Measurements from ENCODE around the gene SLC25A31.

SLC25A31 gene

DNA sequence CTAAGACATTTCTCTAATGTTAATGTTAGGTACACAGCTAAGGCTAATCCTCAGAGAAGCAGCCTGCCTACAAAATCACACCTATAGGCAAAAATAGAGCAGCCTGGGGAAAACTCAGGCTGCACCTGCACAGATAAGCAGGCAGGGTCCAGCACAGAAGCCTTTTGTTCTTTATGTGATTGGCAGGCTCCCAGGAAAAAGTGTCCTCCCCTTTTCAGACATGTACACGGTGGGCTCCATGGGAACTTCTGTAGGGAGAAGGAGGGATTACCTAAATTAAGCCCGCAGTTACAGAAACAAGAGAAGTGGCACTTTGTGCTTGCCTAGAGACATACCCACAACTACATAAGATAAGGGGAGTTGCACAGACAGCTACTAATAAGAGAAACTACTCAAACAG, 47.9 kb downstream of the SLC25A31 start:
- DNase-seq: no peak

DNA sequence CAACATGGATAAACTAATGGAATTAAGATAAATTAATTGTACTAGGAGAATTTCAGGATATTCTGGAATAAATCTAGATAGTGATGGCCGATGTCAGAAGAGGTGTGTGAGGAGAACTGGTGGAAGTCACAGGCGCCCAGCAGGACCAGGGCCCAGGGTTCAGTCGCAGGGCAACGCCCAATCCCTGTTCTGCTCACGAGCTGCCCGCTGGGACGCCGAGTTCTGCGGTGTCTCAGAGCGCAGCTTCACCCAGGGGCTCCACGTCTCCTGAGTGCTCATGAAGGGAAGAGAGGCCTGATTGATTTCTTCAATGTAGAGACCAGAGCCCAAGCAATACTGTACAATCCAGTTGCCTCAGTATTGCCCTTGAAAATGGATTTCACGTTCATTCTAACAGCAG, 50.4 kb downstream of the SLC25A31 start:
- DNase-seq: no peak

DNA sequence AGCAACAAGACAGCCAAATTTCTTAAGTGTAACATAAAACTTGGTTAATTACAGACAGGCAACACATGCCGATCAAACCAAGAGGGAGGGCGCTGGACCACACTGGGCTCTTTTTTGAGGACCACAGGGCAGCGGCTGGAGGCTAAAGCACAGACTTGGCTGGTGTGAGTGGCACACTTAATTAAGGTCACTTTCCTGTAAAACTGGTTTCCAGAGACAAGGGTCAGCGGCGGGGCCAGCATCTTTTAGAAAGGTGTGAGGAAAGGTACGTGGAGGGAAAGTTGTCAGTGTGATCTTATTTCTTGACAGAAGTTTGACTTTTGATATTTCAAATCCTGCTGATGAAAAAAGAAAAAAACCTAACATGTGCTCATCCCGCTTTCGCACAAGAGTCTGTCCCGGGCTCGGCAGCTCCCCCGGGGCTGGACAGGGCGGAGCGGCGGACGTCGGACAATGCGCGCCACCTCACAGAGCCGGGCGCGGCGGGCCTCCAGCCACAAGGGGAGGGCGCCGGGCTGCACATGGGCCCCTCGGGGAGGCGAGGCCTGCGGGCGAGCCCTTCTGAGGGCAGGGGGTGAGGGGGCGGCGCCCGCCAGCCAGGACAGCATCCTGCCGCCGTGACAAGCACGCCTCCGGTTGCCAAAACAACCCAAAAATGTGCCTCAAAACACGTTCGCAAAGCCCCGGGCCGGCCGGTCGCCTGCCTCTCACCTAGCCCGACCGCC, 51.3 kb downstream of the SLC25A31 start:
- DNase-seq: peak in 1 of 5 experiments; percentile 40

DNA sequence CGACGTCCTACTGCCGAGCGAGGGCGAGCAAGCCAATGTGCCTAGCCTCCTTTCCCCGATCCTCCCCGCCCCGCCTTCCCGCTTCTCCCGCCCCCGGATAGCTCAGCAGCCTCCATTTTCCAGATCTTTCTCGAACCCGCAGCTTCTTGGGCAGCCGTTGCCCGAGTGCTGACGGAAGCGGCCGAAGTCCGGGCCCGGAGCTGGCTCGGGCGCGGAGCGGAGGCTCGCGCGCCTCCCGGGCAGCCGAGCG, 51.8 kb downstream of the SLC25A31 start:
- DNase-seq: no peak

DNA sequence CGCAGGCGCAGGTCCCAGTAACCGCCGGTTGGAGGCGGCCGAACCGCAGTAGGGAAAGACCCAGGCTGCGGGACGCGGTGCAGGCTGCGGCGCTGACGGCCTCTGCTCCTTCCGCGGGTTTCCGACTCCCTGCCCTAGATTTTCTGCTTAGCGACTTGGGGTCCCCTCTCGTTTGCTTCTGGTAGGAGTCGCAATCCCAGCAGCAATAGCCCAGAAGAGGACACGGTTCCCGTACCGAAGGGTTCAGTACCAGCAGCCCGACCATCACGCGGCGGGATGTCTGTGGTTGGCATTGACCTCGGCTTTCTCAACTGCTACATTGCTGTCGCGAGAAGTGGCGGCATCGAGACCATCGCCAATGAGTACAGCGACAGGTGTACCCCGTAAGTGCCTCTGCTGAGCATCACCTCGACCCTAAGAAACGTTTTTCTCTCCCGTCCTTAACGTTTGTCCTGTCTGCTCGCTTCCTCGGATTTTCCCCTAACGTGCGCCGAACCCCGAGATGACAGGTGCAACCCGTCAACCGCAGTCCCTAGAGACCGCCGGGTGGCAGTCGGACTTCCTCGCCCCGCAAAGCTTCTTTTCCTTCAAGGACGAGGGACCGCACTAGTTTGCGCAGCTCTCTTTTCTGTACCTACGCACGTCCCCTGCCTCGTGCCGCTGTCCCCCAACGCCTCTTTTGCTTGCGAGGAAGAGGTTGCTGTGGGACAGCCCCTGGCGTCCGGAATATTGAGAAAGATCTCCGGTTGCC, 52.2 kb downstream of the SLC25A31 start, which contains the start of gene HSPA4L:
HSPA4L (plus strand) TSS at position 48 of the 751 bp plus-strand sequence; CDS start at position 277, 229 bp downstream.
- peak in 4 of 5 experiments; percentile 3 to 66 (median 8) for DNase-seq

DNA sequence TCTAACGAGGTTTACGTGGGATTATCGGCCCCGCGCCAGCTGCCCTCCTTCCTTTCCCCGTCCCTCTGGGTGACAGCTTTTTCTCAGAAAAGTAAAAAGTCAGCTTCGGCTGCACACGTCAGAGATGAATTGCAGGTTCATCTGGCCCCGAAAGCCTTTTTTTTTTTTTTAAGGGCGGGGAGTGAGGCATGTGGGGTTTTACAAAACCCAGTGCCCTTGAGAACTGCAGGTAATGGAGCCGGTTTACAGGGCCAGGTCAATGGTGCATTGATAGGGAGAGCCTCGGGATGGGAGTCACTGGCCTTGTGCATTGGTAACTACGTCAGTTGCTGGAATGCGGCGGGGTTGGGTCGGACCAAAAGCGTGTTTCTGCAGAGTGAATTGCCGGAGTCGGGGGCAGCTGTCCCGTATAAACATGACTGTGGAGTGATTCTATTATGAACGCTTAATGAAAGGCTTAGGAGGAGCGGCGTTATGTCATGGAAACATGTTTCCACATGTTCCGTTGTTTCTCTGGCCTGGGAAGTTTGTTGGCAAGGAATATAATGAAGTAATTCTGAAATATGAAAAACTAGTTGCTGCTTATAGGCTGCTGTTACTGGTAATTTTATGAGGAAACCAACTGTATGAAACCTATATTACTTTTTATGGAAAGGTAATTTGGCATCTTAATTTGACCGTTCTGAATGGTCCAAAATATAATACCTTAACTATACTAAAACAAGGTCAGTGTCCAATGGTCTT, 53.0 kb downstream of the SLC25A31 start:
- DNase-seq: peak in 1 of 5 experiments; percentile 25

DNA sequence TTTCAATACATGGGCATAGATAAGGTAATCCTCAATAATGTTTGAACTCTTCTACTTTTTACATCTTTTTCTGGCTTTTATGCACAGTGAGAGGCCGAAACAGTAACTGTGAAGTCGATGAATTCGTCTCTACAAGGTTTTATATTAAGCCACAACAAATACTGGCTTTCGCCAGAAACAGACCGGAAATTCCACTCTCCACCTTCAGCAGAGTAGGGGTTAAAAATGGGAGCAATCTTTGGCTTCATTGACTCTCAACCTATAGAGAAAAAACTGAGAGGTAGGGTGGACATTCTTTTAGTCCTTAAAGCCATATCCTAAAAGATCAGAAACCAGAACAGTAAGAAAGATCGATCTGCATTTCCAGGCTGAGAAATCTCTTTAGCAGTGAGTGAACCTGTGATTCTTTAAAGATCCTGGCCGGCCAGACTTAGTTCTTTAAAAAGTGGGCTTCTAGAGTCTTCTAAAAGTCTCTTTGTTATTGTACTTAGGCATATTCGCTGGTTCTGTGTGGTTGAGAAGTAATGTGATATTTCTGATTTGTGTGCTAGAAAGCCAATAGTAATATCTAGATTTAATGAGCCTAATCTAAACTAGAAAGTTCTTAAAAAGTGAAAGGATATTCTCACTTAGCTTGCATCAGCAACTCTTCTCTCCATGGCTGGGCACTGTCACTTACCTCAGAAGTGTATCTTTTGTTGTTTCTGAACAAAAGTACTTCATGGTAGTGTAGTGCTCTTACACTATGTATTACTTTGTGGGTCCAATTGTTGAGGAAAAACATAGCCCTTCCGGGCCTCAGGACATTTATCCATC, 54.0 kb downstream of the SLC25A31 start:
- no peak for DNase-seq

DNA sequence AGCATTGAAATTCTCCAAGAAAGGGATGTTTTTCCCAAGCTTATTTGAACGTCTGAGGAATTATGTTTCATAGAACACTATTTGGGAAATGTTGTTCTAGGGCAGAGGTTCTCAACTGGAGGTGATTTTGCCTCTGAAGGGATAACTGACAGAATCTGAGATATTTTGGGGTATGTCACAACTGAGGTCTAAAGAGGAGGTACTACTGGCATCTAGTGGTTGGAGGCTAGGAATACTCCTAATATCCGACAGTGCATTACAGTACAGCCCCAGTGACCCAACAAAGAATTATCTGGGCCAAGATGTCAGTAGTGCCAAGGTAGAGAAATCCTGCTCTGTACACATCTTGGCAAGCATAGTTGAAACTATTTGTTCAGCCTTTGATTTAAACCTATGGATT, 58.3 kb downstream of the SLC25A31 start:
- DNase-seq: no peak

DNA sequence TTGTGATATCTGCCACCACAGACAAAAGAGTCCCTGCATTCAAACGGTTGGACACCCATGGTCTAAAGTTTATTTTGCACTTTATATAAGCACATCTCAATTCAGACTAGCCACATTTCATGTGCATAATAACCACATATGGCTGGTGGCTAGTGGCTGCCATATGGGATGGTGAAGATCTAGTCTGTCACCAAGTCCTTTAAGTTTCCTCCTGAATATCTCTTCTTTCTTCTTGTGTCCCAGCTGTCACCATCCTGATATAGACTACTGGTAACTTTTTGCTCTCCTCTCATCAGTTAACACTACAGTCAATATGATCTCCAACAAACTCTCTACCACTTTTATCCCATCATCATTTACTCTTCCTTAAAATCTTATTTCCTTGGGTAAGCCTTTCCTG, 61.2 kb downstream of the SLC25A31 start:
- no peak for DNase-seq

DNA sequence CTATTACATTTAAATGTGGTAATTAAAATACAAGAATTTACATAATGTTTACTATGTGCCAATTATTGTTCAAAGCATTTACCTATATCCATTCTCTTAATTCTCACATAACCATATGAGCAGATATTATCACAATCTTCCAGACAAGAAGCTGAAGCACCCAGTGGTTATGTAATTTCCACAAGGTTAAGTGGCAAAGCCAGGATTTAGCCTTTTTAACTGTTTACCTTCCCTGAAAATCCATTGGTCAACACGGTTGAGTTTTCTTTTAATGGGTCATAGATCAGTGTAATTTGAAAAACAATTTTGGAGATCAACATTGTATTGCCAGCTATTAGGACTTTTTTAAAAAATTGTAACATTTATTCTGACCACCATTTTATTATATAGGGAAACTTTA, 63.3 kb downstream of the SLC25A31 start:
- no peak for DNase-seq

DNA sequence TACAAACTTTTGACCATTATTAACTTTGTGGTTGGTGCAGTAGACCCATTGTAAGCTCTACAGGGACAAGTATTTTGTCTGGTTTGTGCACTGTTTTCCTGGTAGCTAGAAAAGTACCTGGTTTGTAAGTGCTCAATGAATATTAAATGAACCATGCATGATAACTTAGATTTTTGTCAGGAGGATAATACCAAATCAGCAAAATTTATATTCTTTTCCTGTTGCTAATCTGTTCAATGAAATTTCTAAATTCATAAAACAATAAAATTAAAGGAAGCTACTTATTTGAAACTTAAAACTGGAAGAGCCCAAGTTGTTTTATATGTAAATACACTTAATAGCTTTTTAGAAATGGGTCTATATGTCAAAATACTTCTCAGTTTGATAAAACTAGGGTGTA, 69.5 kb downstream of the SLC25A31 start:
- no peak for DNase-seq

DNA sequence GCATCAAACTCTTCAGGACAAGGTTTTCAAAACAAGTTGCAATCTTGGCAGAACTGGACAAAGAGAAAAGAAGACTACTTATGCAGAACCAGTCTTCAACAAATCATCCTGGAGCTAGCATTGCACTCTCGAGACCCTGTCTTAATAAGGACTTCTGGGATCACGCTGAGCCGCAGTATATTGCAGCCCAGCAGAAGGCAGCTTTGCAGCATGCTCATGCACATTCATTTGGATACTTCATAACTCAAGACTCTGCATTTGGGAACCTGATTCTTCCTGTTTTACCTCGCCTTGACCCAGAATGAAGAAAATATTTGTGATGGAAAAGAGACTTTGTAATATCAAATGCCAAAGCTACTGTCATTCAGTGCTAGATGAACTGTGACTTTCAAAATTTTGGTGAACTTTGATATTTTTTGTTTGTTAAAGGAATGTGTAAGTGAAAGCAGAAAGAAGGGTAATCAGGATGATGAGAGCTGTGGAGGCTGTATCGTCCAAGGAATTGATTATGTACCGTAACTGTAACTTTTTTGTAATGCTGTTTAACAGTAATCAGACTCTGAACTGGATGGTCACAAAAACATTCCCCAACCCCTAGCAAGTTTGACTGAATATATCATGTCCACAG, 79.1 kb downstream of the SLC25A31 start:
- DNase-seq: no peak

DNA sequence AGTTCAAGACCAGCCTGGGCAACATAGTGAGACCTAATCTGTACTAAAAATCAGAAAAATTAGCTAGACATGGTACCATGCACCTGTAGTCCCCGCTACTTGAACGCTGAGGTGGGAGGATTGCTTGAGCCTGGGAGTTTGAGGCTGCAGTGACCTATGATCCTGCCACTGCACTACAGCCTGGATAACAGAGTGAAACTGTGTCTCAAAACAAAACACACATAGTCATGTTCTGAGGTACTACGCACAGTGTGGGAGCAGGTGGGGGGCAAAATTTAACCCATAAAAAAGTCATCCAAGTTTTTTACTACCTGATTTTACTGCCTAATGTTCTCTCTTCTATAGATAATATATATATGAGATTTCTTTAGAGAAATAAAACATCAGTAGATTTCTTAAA, 80.4 kb downstream of the SLC25A31 start:
- no peak for DNase-seq

DNA sequence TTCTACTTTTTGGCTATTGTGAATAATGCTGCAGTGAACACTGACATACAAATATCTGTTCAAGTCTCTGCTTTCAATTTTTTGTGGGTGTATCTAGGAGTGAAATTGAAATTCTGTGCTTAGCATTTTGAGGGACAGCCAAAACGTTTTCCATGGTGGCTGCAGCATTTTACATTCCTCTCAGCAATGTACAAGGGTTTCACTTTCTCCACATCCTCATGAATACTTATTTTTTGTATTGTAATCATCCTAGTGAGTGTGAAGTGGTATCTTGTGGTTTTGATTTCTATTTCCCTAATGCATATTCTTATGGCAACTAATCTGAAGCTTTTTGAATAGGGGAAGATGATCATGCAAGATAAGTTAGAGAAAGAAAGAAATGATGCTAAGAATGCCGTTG, 92.2 kb downstream of the SLC25A31 start:
- DNase-seq: no peak
